Osteoblast (primary cell): ENCODE results near the gene SLC9A9. TPM values are rescaled to one million over a fixed set of nuclear protein-coding genes. Genes with fewer than 3 reads are reported as not detected.

Experiments used
- DNase-seq: peaks from one replicate; pipeline ENCODE4 v3.0.0; 2011; ENCODE audit warnings: low spot score, mixed read lengths; ENCODE audit not compliant: insufficient read length; ENCODE audit errors: missing footprints
- H2AFZ ChIP-seq: 2 replicates; pipeline ENCODE4 v1.6.0; 2011; ENCODE audit warnings: mild to moderate bottlenecking, low read length
- H3K27ac ChIP-seq: 2 replicates; pipeline ENCODE4 v1.5.1; 2011; ENCODE audit warnings: mild to moderate bottlenecking, low read depth, low read length, moderate library complexity
- H3K27me3 ChIP-seq: 2 replicates; pipeline ENCODE4 v1.6.0; 2012; ENCODE audit warnings: mild to moderate bottlenecking, control low read depth, inconsistent platforms, low read length, moderate library complexity; ENCODE audit not compliant: insufficient read depth
- H3K36me3 ChIP-seq: 2 replicates; pipeline ENCODE4 v1.5.1; 2011; ENCODE audit warnings: mild to moderate bottlenecking, low read length, control low read depth, moderate library complexity; ENCODE audit not compliant: insufficient read depth
- H3K4me1 ChIP-seq: 2 replicates; pipeline ENCODE4 v1.5.1; 2011; ENCODE audit warnings: mild to moderate bottlenecking, low read length, control low read depth, moderate library complexity; ENCODE audit not compliant: insufficient read depth
- H3K4me2 ChIP-seq: 2 replicates; pipeline ENCODE4 v1.6.0; 2011; ENCODE audit warnings: mild to moderate bottlenecking, low read length; ENCODE audit not compliant: insufficient read depth
- H3K4me3 ChIP-seq: fragments of 200-600 bp; sonication (generic); 3 replicates; pipeline ENCODE4 v1.5.1; 2012; ENCODE audit warnings: mild to moderate bottlenecking, low read length, inconsistent platforms; ENCODE audit not compliant: insufficient read depth
- H3K79me2 ChIP-seq: 2 replicates; pipeline ENCODE4 v1.6.0; 2012; ENCODE audit warnings: mild to moderate bottlenecking, low read length, control low read depth, inconsistent platforms; ENCODE audit not compliant: insufficient read depth
- H3K9me3 ChIP-seq: 2 replicates; pipeline ENCODE4 v1.5.1; 2011; ENCODE audit warnings: low read depth, low read length, control low read depth
- H4K20me1 ChIP-seq: 2 replicates; pipeline ENCODE4 v1.6.0; 2012; ENCODE audit warnings: mild to moderate bottlenecking, low read length, control low read depth; ENCODE audit not compliant: insufficient read depth
- CTCF ChIP-seq: IDR thresholded peaks from 2 replicates; pipeline ENCODE4 v1.5.1; 2011; ENCODE audit warnings: mild to moderate bottlenecking, low read depth, low read length, moderate library complexity; ENCODE audit errors: extremely low read depth
- total RNA-seq: library from RNA; depleted of rRNA; stranded (reverse); fragments of >200 nt; gene quantifications from 2 replicates; pipeline ENCODE4 v1.2.3, GENCODE V29; 2012

Gene SLC9A9
- total RNA-seq, 1 donor = 6.5 TPM

- H3K4me2 ChIP-seq = no peak overlapping the region
- no peaks in the 10 kb centered on the region for H4K20me1 ChIP-seq
- H3K9me3 ChIP-seq = no peaks in the 10 kb centered on the region
- H3K36me3 ChIP-seq = no peaks in the 10 kb centered on the region
- no peaks in the 10 kb centered on the region for H3K27me3 ChIP-seq
- H3K4me3 ChIP-seq = no peak overlapping the region
- TF ChIP-seq CTCF = no peak
- no peak for DNase-seq
- H3K27ac ChIP-seq = no peak overlapping the region
- H3K79me2 ChIP-seq = no peaks in the 10 kb centered on the region
- H2AFZ ChIP-seq = no peak overlapping the region
- H3K4me1 ChIP-seq = peaks cover 13% of the 10 kb centered on the region
These were observed 3.2 kb upstream of the SLC9A9 start for GRCh38 chr3:143851331-143852017.

GRCh38 chr3:143850877-143851276 is 2.6 kb upstream of the SLC9A9 start:
- H3K27me3 ChIP-seq = no peaks in the 10 kb centered on the region
- no peaks in the 10 kb centered on the region for H4K20me1 ChIP-seq
- no peaks in the 10 kb centered on the region for H3K36me3 ChIP-seq
- DNase-seq = no peak
- H3K4me1 ChIP-seq = peaks cover 13% of the 10 kb centered on the region
- H2AFZ ChIP-seq = no peak overlapping the region
- no peaks in the 10 kb centered on the region for H3K9me3 ChIP-seq
- no peak for TF ChIP-seq CTCF
- no peak overlapping the region for H3K27ac ChIP-seq
- no peak overlapping the region for H3K4me2 ChIP-seq
- no peak overlapping the region for H3K4me3 ChIP-seq
- H3K79me2 ChIP-seq = no peaks in the 10 kb centered on the region

GRCh38 chr3:143849854-143850549 is 1.7 kb upstream of the SLC9A9 start:
- no peak overlapping the region for H3K4me3 ChIP-seq
- no peaks in the 10 kb centered on the region for H3K36me3 ChIP-seq
- no peaks in the 10 kb centered on the region for H3K27me3 ChIP-seq
- H3K9me3 ChIP-seq = no peaks in the 10 kb centered on the region
- DNase-seq = peak; percentile 56
- TF ChIP-seq CTCF = no peak
- no peaks in the 10 kb centered on the region for H4K20me1 ChIP-seq
- peaks cover 13% of the 10 kb centered on the region for H3K4me1 ChIP-seq
- H3K27ac ChIP-seq = no peak overlapping the region
- H3K79me2 ChIP-seq = no peaks in the 10 kb centered on the region
- no peak overlapping the region for H2AFZ ChIP-seq
- H3K4me2 ChIP-seq = no peak overlapping the region

DNA sequence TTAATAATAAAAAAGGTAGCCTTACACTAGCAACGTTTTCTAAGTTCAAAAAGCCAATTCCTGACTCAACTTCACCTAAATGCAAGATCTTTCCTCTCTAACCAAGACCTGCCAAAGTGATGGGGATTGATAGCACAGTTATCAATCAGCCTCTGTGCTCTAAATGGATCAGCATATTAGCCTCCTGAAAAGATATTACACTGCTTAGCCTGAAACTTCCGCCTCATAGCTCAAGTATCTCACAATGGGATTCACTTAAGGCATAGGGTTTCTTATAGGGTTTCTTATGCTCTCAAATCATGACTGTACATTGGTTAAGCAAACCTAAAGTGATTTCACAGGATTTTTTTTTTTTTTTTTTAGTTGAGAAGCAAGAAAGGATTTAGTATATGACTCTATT is 436 bp upstream of the SLC9A9 start:
- no peaks in the 10 kb centered on the region for H4K20me1 ChIP-seq
- H3K79me2 ChIP-seq = no peaks in the 10 kb centered on the region
- H3K27me3 ChIP-seq = no peaks in the 10 kb centered on the region
- no peaks in the 10 kb centered on the region for H3K36me3 ChIP-seq
- H3K4me1 ChIP-seq = peaks cover 13% of the 10 kb centered on the region
- H3K9me3 ChIP-seq = no peaks in the 10 kb centered on the region
- no peak overlapping the region for H2AFZ ChIP-seq
- no peak for TF ChIP-seq CTCF
- no peak for DNase-seq
- peak overlapping the region; percentile 72 for H3K4me3 ChIP-seq
- H3K27ac ChIP-seq = no peak overlapping the region
- H3K4me2 ChIP-seq = peak overlapping the region; percentile 93
